ENCODE data around the gene LCNL1.

DNA sequence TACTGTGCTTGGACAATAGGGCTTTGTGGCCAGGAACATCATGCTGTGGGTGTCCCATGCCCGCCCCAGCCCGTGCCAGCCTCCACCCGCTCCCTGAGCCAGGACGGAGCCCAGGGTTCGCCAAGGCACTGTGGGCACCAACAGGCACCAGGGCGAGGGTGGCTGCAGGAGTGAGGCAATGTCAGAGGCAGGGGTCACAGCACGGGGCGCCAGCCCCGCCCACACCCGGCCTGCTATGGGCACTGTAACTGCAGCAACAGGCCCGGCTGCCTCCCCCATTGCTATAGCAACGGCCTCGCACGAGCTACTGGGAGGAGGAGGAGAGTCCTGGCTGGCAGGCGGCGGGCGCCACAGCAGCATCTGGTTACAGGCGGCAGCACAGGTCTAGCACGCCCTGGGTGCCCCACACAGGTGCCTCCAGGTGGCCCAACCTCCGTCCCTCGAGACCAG, 42.7 kb downstream of the LCNL1 start:
- TF ChIP-seq, protein P1, sequence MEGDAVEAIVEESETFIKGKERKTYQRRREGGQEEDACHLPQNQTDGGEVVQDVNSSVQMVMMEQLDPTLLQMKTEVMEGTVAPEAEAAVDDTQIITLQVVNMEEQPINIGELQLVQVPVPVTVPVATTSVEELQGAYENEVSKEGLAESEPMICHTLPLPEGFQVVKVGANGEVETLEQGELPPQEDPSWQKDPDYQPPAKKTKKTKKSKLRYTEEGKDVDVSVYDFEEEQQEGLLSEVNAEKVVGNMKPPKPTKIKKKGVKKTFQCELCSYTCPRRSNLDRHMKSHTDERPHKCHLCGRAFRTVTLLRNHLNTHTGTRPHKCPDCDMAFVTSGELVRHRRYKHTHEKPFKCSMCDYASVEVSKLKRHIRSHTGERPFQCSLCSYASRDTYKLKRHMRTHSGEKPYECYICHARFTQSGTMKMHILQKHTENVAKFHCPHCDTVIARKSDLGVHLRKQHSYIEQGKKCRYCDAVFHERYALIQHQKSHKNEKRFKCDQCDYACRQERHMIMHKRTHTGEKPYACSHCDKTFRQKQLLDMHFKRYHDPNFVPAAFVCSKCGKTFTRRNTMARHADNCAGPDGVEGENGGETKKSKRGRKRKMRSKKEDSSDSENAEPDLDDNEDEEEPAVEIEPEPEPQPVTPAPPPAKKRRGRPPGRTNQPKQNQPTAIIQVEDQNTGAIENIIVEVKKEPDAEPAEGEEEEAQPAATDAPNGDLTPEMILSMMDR (conservative IDR thresholded peaks at IDR 0.05; ENCODE audit: low read length) = no peak
- no peak for TF ChIP-seq EZH2phosphoT487 (IDR thresholded peaks at IDR 0.05; ENCODE audit: borderline replicate concordance)

Data from Loucy (cell line).